ENCODE data around the gene SPINK14. TPM values are rescaled to one million over a fixed set of nuclear protein-coding genes. Genes with fewer than 3 reads are reported as not detected.
A peak's percentile ranks its signal among the peaks of the same experiment; 100 is the strongest.

The SPINK14 gene
- total RNA-seq, 1 donor from 2014 or later = not detected

- H3K4me3 ChIP-seq (ENCODE audit: low read depth, low read length) = no peak overlapping the region
- peak; percentile 77 for DNase-seq (ENCODE audit: low read depth)
- no peak for TF ChIP-seq CTCF (conservative IDR thresholded peaks at IDR 0.05; ENCODE audit: low read depth, low read length)
Measured at GRCh38 chr5:148186248-148187003, 18.1 kb downstream of the SPINK14 start.

- H3K4me3 ChIP-seq (ENCODE audit: low read depth, low read length) = no peak overlapping the region
- no peak for DNase-seq (ENCODE audit: low read depth)
- no peak for TF ChIP-seq CTCF (conservative IDR thresholded peaks at IDR 0.05; ENCODE audit: low read depth, low read length)
Measured at GRCh38 chr5:148191010-148191409, 22.7 kb downstream of the SPINK14 start.

GRCh38 chr5:148193202-148193601 is 24.9 kb downstream of the SPINK14 start:
- no peak overlapping the region for H3K4me3 ChIP-seq (ENCODE audit: low read depth, low read length)
- DNase-seq (ENCODE audit: low read depth) = no peak
- TF ChIP-seq CTCF (conservative IDR thresholded peaks at IDR 0.05; ENCODE audit: low read depth, low read length) = no peak

GRCh38 chr5:148201151-148201550 is 32.8 kb downstream of the SPINK14 start:
- H3K4me3 ChIP-seq (ENCODE audit: low read depth, low read length) = no peak overlapping the region
- TF ChIP-seq CTCF (conservative IDR thresholded peaks at IDR 0.05; ENCODE audit: low read depth, low read length) = no peak

GRCh38 chr5:148202531-148203203 is 34.3 kb downstream of the SPINK14 start, which contains the start of gene SPINK6:
SPINK6 (plus strand) TSS chr5:148203042; CDS start chr5:148203097, 55 bp downstream.
- no peak for TF ChIP-seq CTCF (conservative IDR thresholded peaks at IDR 0.05; ENCODE audit: low read depth, low read length)
- DNase-seq (ENCODE audit: low read depth) = no peak
- H3K4me3 ChIP-seq (ENCODE audit: low read depth, low read length) = no peak within 1 kb of the TSS

More at GRCh38 chr5:148201151-148201550, 32.8 kb downstream of the SPINK14 start:
- no peak for DNase-seq (ENCODE audit: low read depth)

- H3K4me3 ChIP-seq (ENCODE audit: low read depth, low read length) = no peak overlapping the region
- DNase-seq (ENCODE audit: low read depth) = peak; percentile 20
- no peak for TF ChIP-seq CTCF (conservative IDR thresholded peaks at IDR 0.05; ENCODE audit: low read depth, low read length)
Measured at GRCh38 chr5:148205044-148205806, 36.9 kb downstream of the SPINK14 start.
